NB4 (cell line): ENCODE measurements around the gene RSPH1.

Source experiments
- CTCF ChIP-seq: IDR thresholded peaks from one replicate; pipeline ENCODE4 v1.5.1; 2012; ENCODE audit warnings: low read depth, low read length
- MAX ChIP-seq: IDR thresholded peaks from 2 replicates; pipeline ENCODE4 v1.6.1; 2011; ENCODE audit warnings: low read depth, low read length
- MYC ChIP-seq: IDR thresholded peaks from 2 replicates; pipeline ENCODE4 v1.6.1; 2011; ENCODE audit warnings: low read depth, low read length
- POLR2A ChIP-seq: IDR thresholded peaks from 2 replicates; pipeline ENCODE4 v1.6.1; 2011; ENCODE audit warnings: mild to moderate bottlenecking; ENCODE audit not compliant: insufficient read length; ENCODE audit errors: extremely low read depth

GRCh38 chr21:42474043-42474831 lies 21.8 kb downstream of the RSPH1 start:
- TF ChIP-seq CTCF: no peak
- no peak for TF ChIP-seq MAX
- no peak for TF ChIP-seq POLR2A
- TF ChIP-seq MYC: no peak
